H1 (cell line): Measurements from ENCODE around the gene LGALSL. TPM values are rescaled to one million over a fixed set of nuclear protein-coding genes. Genes with fewer than 3 reads are reported as not detected.

Experiments used
- CBX5 ChIP-seq: fragments of 300-800, 300-1000 bp; sonication (generic); IDR thresholded peaks from 2 replicates; pipeline ENCODE4 v1.7.1; 2016; ENCODE audit warnings: antibody characterized with exemption, low read length, low read depth
- CTCF ChIP-seq, 3 experiments: IDR thresholded peaks; 1 replicate in 2 of 3; 2 replicates in 1 of 3; pipeline versions ENCODE4 v1.5.1 to v1.6.1; 2011; ENCODE audit warnings: low read length in 3 of 3, mild to moderate bottlenecking in 3 of 3, inconsistent platforms in 2 of 3, low read depth in 1 of 3, moderate library complexity in 1 of 3; ENCODE audit not compliant: insufficient read depth in 1 of 3; ENCODE audit errors: control extremely low read depth in 1 of 3
- EGR1 ChIP-seq: IDR thresholded peaks from 2 replicates; pipeline ENCODE4 v1.6.1; 2011; ENCODE audit warnings: low read depth, low read length, borderline replicate concordance
- POU5F1 ChIP-seq: IDR thresholded peaks from 2 replicates; pipeline ENCODE4 v1.6.1; 2011; ENCODE audit warnings: low read depth, mild to moderate bottlenecking, low read length, moderate library complexity
- SIX5 ChIP-seq: IDR thresholded peaks from 2 replicates; pipeline ENCODE4 v1.6.1; 2011; ENCODE audit warnings: mild to moderate bottlenecking, low read depth, low read length
- SP1 ChIP-seq: IDR thresholded peaks from 2 replicates; pipeline ENCODE4 v1.6.1; 2011; ENCODE audit warnings: low read depth, low read length
- polyA plus RNA-seq, 7 experiments: library from polyadenylated mRNA; depleted of rRNA in 3 of 7; stranded (reverse) in 5 of 7; unstranded in 2 of 7; fragments of >200 nt in 5 of 7; fragments of 200-250 nt in 2 of 7; gene quantifications; 1 replicate in 5 of 7; 2 replicates in 1 of 7; 4 replicates in 1 of 7; pipeline versions ENCODE4 v1.2.1 to v1.2.3, GENCODE V29; 2011 to 2013; ENCODE audit warnings: missing spikeins in 2 of 7, mixed read lengths in 2 of 7
- total RNA-seq: library from RNA; stranded (reverse); fragmentation: NEBNext Ultra II Directional; extraction: Animal tissue kit (Norgen Biotek cat#: 25700); gene quantifications from 2 replicates; pipeline ENCODE4 v1.2.1, GENCODE V29; 2021

LGALSL gene
- total and polyA plus RNA-seq, 2 of the 8 experiments (the other 6 are each of a cell fraction or from before 2014, with no cell fraction given), result 13.6 to 32.3 TPM

- TF ChIP-seq CTCF (IDR thresholded peaks at IDR 0.05; ENCODE audit: control extremely low read depth in 1 of 3, insufficient read depth in 1 of 3, low read depth in 1 of 3, low read length in 3 of 3) (no peak), SP1 (no peak), SIX5 (no peak), POU5F1 (no peak), EGR1 (no peak), CBX5 (no peak)
These were observed 31.5 kb upstream of the LGALSL start (continued) for GRCh38 chr2:64422466-64422865.
